ENCODE results near the gene SGK1.

GRCh38 chr6:134314006-134314821 lies 3.7 kb downstream of the SGK1 start:
- TF ChIP-seq POLR2A (IDR thresholded peaks at IDR 0.05) (no peak), CTCF (IDR thresholded peaks at IDR 0.05) (no peak), POLR2AphosphoS5 (IDR thresholded peaks at IDR 0.05) (no peak), EP300 (IDR thresholded peaks at IDR 0.05) (no peak)
